Skeletal muscle tissue (tissue), 4 donors: ENCODE results near the gene PARP8. TPM values are rescaled to one million over a fixed set of nuclear protein-coding genes. Genes with fewer than 3 reads are reported as not detected.

ENCODE experiments used
- H3K27ac ChIP-seq: one replicate; pipeline ENCODE4 v1.7.0; 2013; ENCODE audit warnings: mild to moderate bottlenecking, low read depth, low read length, inconsistent platforms
- H3K27me3 ChIP-seq, 3 donors: one replicate each; pipeline ENCODE4 v1.7.0; 2013; ENCODE audit warnings: low read length in 3 of 3; ENCODE audit not compliant: control insufficient read depth in 3 of 3, insufficient read depth in 3 of 3
- H3K36me3 ChIP-seq, 3 donors: one replicate each; pipeline ENCODE4 v1.7.0; 2013; ENCODE audit warnings: low read length in 3 of 3; ENCODE audit not compliant: control insufficient read depth in 3 of 3, insufficient read depth in 3 of 3
- H3K4me1 ChIP-seq, 3 donors: one replicate each; pipeline ENCODE4 v1.7.0; 2013; ENCODE audit warnings: low read length in 3 of 3, mild to moderate bottlenecking in 3 of 3; ENCODE audit not compliant: control insufficient read depth in 3 of 3, insufficient read depth in 3 of 3
- H3K4me3 ChIP-seq, 3 donors: one replicate each; pipeline ENCODE4 v1.7.0; 2013; ENCODE audit warnings: low read length in 3 of 3
- H3K9ac ChIP-seq, 3 donors: one replicate each; pipeline ENCODE4 v1.7.0; 2013; ENCODE audit warnings: low read length in 3 of 3, mild to moderate bottlenecking in 3 of 3, moderate library complexity in 2 of 3, low read depth in 1 of 3
- H3K9me3 ChIP-seq, 3 donors: one replicate each; pipeline ENCODE4 v1.7.0; 2013; ENCODE audit warnings: low read length in 3 of 3; ENCODE audit not compliant: control insufficient read depth in 3 of 3
- total RNA-seq: library from RNA; depleted of rRNA; stranded (reverse); fragments of >200 nt; gene quantifications from one replicate; pipeline ENCODE4 v1.2.3, GENCODE V29; 2014
- donor health status: Osteomylitis.

PARP8 gene
- total RNA-seq, 1 donor from 2014 or later: 12.0 TPM

GRCh38 chr5:50722223-50722622, 55.8 kb downstream of the PARP8 start:
- Histone ChIP-seq H3K4me3 (no peak overlapping the region), H3K27me3 (no peaks in the 10 kb centered on the region), H3K9me3 (no peaks in the 10 kb centered on the region), H3K36me3 (no peaks in the 10 kb centered on the region), H3K27ac (no peak overlapping the region), H3K4me1 (no peaks in the 10 kb centered on the region), H3K9ac (no peak overlapping the region)

DNA sequence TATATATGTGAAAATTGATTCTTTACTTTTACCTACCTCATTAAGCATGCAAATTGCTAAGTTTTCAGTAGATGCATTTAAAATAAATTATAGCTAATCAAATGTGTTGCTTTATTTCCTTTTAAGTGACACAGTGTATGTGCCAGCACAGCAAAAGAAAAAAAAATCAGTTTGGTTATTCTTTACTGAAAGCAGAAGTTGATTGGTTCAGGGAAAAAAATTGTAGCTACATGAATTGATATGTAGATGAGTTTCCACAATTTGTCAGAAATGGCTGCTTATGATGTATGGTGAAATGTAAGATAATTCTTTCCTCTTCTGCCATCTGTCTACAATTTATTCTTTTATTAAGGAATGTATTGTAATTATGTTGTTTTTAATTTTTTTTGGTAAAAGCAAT, 57.8 kb downstream of the PARP8 start:
- Histone ChIP-seq H3K4me3 (no peak overlapping the region), H3K9ac (no peak overlapping the region), H3K9me3 (no peaks in the 10 kb centered on the region), H3K4me1 (no peaks in the 10 kb centered on the region), H3K27ac (no peak overlapping the region), H3K36me3 (no peaks in the 10 kb centered on the region), H3K27me3 (no peaks in the 10 kb centered on the region)

GRCh38 chr5:50725800-50726474, 59.5 kb downstream of the PARP8 start:
- Histone ChIP-seq H3K36me3 (no peaks in the 10 kb centered on the region), H3K9me3 (no peaks in the 10 kb centered on the region), H3K9ac (no peak overlapping the region), H3K27ac (no peak overlapping the region), H3K27me3 (no peaks in the 10 kb centered on the region), H3K4me1 (no peaks in the 10 kb centered on the region), H3K4me3 (no peak overlapping the region)

DNA sequence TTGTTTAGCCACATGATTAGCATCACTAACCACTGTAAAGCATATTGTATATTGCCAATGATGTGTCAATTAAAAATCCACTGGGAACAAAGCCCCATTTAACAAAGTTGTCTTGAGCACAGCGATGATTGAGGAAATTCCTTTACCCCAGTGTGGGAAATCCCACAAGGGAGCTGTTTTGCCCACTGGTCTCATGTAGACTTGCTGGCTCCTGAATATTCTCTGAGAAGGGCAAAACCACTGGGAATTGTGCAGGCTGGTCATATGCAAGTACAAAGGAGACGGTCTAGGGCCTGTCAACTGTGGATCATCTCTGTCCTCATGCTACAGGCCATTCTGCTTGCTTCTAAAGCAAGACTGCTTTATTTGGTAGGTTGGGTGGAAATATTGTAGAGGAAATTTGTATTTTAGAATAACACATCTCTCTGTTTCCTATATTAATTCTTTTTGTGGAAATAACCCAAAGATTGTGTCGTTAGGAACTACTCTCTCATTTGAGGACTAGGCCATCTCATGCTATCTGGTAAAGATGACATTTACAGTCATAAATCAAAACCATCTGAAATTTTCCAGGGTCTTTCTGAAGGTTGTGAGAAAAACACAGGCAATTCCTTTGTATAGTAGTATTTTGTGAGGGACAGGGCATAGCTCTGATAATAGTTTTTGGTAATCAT, 60.2 kb downstream of the PARP8 start:
- H3K27ac ChIP-seq: no peak overlapping the region
- no peaks in the 10 kb centered on the region for H3K4me1 ChIP-seq
- H3K9ac ChIP-seq: no peak overlapping the region
- H3K9me3 ChIP-seq: no peaks in the 10 kb centered on the region
- H3K36me3 ChIP-seq: no peaks in the 10 kb centered on the region
- H3K27me3 ChIP-seq: no peaks in the 10 kb centered on the region
- no peak overlapping the region for H3K4me3 ChIP-seq

GRCh38 chr5:50727149-50727496, 60.7 kb downstream of the PARP8 start:
- H3K4me3 ChIP-seq: no peak overlapping the region
- no peak overlapping the region for H3K9ac ChIP-seq
- no peaks in the 10 kb centered on the region for H3K27me3 ChIP-seq
- H3K36me3 ChIP-seq: no peaks in the 10 kb centered on the region
- no peak overlapping the region for H3K27ac ChIP-seq
- H3K4me1 ChIP-seq: no peaks in the 10 kb centered on the region
- no peaks in the 10 kb centered on the region for H3K9me3 ChIP-seq

DNA sequence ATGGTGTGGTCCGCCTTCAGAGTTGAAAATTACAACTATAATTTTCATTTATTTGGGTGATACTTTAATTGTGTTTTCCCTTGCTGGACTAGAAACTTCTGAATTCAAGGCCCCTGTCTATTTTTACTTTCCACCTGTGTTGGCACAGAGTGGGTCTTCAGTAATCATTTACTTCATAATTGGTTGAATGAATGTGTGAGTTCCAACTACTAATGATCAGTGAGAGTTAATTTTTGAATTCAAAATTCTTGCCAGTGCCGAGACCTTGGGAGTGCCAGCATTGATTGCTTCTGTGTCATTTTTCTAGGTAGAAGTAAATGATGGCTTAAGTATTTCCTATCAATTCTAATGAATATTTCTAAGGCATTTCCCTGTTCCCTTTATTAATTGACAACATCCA, 61.4 kb downstream of the PARP8 start:
- Histone ChIP-seq H3K4me1 (no peaks in the 10 kb centered on the region), H3K27me3 (no peaks in the 10 kb centered on the region), H3K9ac (no peak overlapping the region), H3K9me3 (no peaks in the 10 kb centered on the region), H3K27ac (no peak overlapping the region), H3K36me3 (no peaks in the 10 kb centered on the region), H3K4me3 (no peak overlapping the region)

DNA sequence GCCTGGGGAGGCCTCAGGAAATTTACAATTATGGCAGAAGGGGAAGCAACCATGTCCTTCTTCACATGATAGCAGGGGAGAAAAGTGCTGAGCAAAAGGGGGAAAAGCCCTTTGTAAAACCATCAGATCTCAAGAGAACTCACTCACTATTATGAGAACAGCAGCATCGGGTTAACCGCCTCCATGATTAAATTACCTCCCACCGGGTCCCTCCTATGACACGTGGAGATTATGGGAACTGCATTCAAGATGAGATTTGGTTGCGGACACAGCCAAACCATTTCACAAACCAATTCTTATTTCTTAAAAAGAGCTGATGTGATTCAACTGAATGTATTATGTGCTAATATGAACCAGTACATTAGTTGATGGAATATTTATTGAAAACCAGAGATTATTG, 63.9 kb downstream of the PARP8 start:
- Histone ChIP-seq H3K27ac (no peak overlapping the region), H3K36me3 (no peaks in the 10 kb centered on the region), H3K4me1 (no peaks in the 10 kb centered on the region), H3K9me3 (no peaks in the 10 kb centered on the region), H3K9ac (no peak overlapping the region), H3K27me3 (no peaks in the 10 kb centered on the region), H3K4me3 (no peak overlapping the region)

GRCh38 chr5:50730841-50731240, 64.4 kb downstream of the PARP8 start:
- no peaks in the 10 kb centered on the region for H3K9me3 ChIP-seq
- no peaks in the 10 kb centered on the region for H3K4me1 ChIP-seq
- no peak overlapping the region for H3K4me3 ChIP-seq
- no peaks in the 10 kb centered on the region for H3K27me3 ChIP-seq
- H3K36me3 ChIP-seq: no peaks in the 10 kb centered on the region
- no peak overlapping the region for H3K27ac ChIP-seq
- no peak overlapping the region for H3K9ac ChIP-seq

DNA sequence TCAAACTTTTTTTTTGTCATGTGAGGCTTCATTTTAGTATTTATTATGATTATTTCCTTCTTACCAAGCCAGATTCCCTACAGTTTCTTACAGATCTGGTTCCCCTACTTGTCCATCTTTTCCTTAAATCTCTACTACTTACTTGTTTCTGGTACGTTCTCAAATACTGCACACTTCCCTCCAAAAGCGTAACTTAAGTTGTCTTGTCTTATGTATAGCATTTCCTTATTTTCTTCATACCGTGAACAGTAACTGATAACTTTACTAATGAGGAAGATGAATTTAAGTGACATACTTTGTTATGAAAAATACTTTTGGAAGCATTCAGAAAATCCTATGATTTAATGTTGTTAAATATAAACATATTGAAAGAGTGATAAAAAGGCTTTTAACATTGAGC, 67.3 kb downstream of the PARP8 start:
- H3K9ac ChIP-seq: no peak overlapping the region
- no peaks in the 10 kb centered on the region for H3K27me3 ChIP-seq
- H3K36me3 ChIP-seq: no peaks in the 10 kb centered on the region
- no peak overlapping the region for H3K27ac ChIP-seq
- no peaks in the 10 kb centered on the region for H3K9me3 ChIP-seq
- H3K4me1 ChIP-seq: no peaks in the 10 kb centered on the region
- H3K4me3 ChIP-seq: no peak overlapping the region

DNA sequence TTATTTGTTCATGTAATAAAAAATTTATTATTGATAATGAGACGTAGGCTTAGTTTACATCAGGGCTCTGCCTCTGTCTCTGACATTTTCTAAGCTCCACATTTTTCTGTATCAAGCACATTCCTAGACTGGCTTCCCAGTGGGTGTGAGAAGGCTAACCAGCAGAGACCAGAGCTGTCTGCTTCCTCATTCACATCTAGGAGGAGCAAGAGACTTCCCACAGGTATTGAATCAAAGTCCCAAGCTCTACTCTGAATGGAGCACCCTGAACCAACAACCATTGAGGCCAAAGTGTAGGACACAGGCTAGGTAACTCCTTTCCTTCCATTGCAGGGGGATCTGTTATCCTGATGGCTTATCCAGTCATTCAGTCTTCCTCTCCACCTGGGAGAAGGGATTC, 72.4 kb downstream of the PARP8 start:
- no peak overlapping the region for H3K27ac ChIP-seq
- no peak overlapping the region for H3K4me3 ChIP-seq
- no peak overlapping the region for H3K9ac ChIP-seq

More for the DNA sequence above, 72.4 kb downstream of the PARP8 start:
- no peaks in the 10 kb centered on the region for H3K4me1 ChIP-seq
- H3K36me3 ChIP-seq: no peaks in the 10 kb centered on the region
- H3K27me3 ChIP-seq: no peaks in the 10 kb centered on the region
- H3K9me3 ChIP-seq: no peaks in the 10 kb centered on the region
